K562 (cell line): Measurements from ENCODE around the gene C16orf92.

ENCODE experiments used
- CTCF ChIP-seq, 3 experiments: IDR thresholded peaks in 2 of 3; conservative IDR thresholded peaks in 1 of 3; 2 replicates each; pipeline ENCODE4 v1.5.1; 2011 to 2012; ENCODE audit warnings: low read length in 3 of 3, mild to moderate bottlenecking in 3 of 3, control low read depth in 2 of 3, improper control_type of control experiment in 1 of 3, inconsistent platforms in 1 of 3, low read depth in 1 of 3, mixed read lengths in 1 of 3, moderate library complexity in 1 of 3; ENCODE audit not compliant: insufficient read depth in 2 of 3
- EGR1 ChIP-seq: fragments of 450-650 bp; conservative IDR thresholded peaks from 2 replicates; pipeline ENCODE4 v1.6.1; 2017; ENCODE audit warnings: mild to moderate bottlenecking
- FOXJ3 ChIP-seq: sonication (generic); formaldehyde crosslinking; IDR thresholded peaks from 2 replicates; pipeline ENCODE4 v1.4.0; 2020; ENCODE audit warnings: mild to moderate bottlenecking, missing genetic modification reagents
- GABPA ChIP-seq: fragments of 200-800 bp; sonication (Bioruptor generic); conservative IDR thresholded peaks from 2 replicates; pipeline ENCODE4 v1.6.1; 2016; ENCODE audit warnings: low read depth, missing genetic modification characterization, missing compliant biosample characterization
- NFE2L1 ChIP-seq: fragments of 450-650 bp; IDR thresholded peaks from 2 replicates; pipeline ENCODE4 v1.6.1; 2016; ENCODE audit warnings: missing genetic modification characterization, low read depth, mild to moderate bottlenecking, missing compliant biosample characterization, moderate library complexity, borderline replicate concordance
- RBBP5 ChIP-seq: fragments of 200-600 bp; sonication (generic); IDR thresholded peaks from 2 replicates; pipeline ENCODE4 v1.6.1; 2012; ENCODE audit warnings: borderline replicate concordance, mild to moderate bottlenecking, low read length, control low read depth, inconsistent platforms; ENCODE audit not compliant: insufficient read depth, poor library complexity, severe bottlenecking
- ZNF274 ChIP-seq: IDR thresholded peaks from 2 replicates; pipeline ENCODE4 v1.6.1; 2011; ENCODE audit warnings: low read depth, mild to moderate bottlenecking, low read length, moderate library complexity, borderline replicate concordance
- TF ChIP-seq, protein P1 (sequence below): fragments of 450-650 bp; IDR thresholded peaks from 2 replicates; pipeline ENCODE4 v1.6.1; 2017; ENCODE audit warnings: mild to moderate bottlenecking, moderate library complexity
- TF ChIP-seq, protein P2 (sequence below): sonication (generic); formaldehyde crosslinking; IDR thresholded peaks from 2 replicates; pipeline ENCODE4 v1.8.1; 2023; ENCODE audit warnings: missing genetic modification reagents, mild to moderate bottlenecking, borderline replicate concordance
- TF ChIP-seq, protein P3 (sequence below): fragments of 450-650 bp; formaldehyde crosslinking; IDR thresholded peaks from 2 replicates; pipeline ENCODE4 v1.4.0; 2022; ENCODE audit warnings: mild to moderate bottlenecking, moderate library complexity
- TF ChIP-seq, protein P4 (sequence below): fragments of 250-450 bp; sonication (Bioruptor Pico); IDR thresholded peaks from 2 replicates; pipeline ENCODE4 v1.4.0; 2020; ENCODE audit warnings: borderline replicate concordance

DNA sequence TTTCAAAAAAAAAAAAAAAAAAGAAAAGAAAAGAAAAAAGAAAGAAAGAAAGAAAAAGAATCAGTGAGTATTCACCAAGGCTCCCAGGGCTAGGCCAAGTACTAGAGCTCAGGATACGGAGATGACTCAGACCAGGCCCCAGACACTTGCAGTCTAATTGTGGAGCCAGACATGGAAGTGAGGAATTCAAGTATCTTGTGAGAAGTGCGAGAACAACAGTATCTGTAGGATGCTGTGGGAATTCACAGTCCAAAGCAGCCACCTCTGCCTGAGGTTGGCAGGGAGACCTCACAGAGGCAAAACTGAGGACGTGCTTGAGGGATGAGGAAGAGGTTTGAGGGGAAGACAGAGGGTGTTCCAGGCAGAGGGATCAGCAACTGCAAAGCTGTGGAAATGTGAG is 28.5 kb downstream of the C16orf92 start:
- no peak for TF ChIP-seq GABPA (tag)
- no peak for TF ChIP-seq EGR1
- no peak for TF ChIP-seq FOXJ3 (CRISPR knock-in tag)
- no peak for TF ChIP-seq NFE2L1 (tag)
- no peak for TF ChIP-seq CTCF (IDR thresholded peaks at IDR 0.05 in 2 of 3, conservative IDR thresholded peaks at IDR 0.05 in 1 of 3; ENCODE audit: insufficient read depth in 2 of 3, low read depth in 1 of 3, low read length in 3 of 3)
- TF ChIP-seq, protein P1, sequence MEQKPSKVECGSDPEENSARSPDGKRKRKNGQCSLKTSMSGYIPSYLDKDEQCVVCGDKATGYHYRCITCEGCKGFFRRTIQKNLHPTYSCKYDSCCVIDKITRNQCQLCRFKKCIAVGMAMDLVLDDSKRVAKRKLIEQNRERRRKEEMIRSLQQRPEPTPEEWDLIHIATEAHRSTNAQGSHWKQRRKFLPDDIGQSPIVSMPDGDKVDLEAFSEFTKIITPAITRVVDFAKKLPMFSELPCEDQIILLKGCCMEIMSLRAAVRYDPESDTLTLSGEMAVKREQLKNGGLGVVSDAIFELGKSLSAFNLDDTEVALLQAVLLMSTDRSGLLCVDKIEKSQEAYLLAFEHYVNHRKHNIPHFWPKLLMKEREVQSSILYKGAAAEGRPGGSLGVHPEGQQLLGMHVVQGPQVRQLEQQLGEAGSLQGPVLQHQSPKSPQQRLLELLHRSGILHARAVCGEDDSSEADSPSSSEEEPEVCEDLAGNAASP = no peak
- no peak for TF ChIP-seq RBBP5
- TF ChIP-seq, protein P2, sequence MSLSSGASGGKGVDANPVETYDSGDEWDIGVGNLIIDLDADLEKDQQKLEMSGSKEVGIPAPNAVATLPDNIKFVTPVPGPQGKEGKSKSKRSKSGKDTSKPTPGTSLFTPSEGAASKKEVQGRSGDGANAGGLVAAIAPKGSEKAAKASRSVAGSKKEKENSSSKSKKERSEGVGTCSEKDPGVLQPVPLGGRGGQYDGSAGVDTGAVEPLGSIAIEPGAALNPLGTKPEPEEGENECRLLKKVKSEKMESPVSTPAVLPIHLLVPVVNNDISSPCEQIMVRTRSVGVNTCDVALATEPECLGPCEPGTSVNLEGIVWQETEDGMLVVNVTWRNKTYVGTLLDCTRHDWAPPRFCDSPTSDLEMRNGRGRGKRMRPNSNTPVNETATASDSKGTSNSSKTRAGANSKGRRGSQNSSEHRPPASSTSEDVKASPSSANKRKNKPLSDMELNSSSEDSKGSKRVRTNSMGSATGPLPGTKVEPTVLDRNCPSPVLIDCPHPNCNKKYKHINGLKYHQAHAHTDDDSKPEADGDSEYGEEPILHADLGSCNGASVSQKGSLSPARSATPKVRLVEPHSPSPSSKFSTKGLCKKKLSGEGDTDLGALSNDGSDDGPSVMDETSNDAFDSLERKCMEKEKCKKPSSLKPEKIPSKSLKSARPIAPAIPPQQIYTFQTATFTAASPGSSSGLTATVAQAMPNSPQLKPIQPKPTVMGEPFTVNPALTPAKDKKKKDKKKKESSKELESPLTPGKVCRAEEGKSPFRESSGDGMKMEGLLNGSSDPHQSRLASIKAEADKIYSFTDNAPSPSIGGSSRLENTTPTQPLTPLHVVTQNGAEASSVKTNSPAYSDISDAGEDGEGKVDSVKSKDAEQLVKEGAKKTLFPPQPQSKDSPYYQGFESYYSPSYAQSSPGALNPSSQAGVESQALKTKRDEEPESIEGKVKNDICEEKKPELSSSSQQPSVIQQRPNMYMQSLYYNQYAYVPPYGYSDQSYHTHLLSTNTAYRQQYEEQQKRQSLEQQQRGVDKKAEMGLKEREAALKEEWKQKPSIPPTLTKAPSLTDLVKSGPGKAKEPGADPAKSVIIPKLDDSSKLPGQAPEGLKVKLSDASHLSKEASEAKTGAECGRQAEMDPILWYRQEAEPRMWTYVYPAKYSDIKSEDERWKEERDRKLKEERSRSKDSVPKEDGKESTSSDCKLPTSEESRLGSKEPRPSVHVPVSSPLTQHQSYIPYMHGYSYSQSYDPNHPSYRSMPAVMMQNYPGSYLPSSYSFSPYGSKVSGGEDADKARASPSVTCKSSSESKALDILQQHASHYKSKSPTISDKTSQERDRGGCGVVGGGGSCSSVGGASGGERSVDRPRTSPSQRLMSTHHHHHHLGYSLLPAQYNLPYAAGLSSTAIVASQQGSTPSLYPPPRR = no peak
- TF ChIP-seq, protein P3, sequence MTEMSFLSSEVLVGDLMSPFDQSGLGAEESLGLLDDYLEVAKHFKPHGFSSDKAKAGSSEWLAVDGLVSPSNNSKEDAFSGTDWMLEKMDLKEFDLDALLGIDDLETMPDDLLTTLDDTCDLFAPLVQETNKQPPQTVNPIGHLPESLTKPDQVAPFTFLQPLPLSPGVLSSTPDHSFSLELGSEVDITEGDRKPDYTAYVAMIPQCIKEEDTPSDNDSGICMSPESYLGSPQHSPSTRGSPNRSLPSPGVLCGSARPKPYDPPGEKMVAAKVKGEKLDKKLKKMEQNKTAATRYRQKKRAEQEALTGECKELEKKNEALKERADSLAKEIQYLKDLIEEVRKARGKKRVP (CRISPR knock-in tag) = no peak
- TF ChIP-seq ZNF274 = no peak
- TF ChIP-seq, protein P4, sequence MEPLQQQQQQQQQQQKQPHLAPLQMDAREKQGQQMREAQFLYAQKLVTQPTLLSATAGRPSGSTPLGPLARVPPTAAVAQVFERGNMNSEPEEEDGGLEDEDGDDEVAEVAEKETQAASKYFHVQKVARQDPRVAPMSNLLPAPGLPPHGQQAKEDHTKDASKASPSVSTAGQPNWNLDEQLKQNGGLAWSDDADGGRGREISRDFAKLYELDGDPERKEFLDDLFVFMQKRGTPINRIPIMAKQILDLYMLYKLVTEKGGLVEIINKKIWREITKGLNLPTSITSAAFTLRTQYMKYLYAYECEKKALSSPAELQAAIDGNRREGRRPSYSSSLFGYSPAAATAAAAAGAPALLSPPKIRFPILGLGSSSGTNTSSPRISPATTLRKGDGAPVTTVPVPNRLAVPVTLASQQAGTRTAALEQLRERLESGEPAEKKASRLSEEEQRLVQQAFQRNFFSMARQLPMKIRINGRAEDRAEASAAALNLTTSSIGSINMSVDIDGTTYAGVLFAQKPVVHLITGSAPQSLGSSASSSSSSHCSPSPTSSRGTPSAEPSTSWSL = no peak
